H1 (cell line): ENCODE data around the gene OR51B2. TPM values are rescaled to one million over a fixed set of nuclear protein-coding genes. Genes with fewer than 3 reads are reported as not detected.

Experiments
- CTCF ChIA-PET: fragments of 300-600 bp; sonication (Branson Sonifier 250); formaldehyde crosslinking; loops from one replicate; lab custom pipeline; 2021; ENCODE audit not compliant: partially characterized antibody; lab: Charles Lee
- POLR2A ChIA-PET: fragments of 300-600 bp; sonication (Branson Sonifier 250); formaldehyde crosslinking; loops from one replicate; lab custom pipeline; 2021; ENCODE audit warnings: inconsistent platforms; ENCODE audit not compliant: partially characterized antibody; lab: Charles Lee
- DNase-seq, 2 experiments: peaks; one replicate each; pipeline versions ENCODE4 v3.0.0 to v3.0.0-alpha.2; 2010 to 2022; ENCODE audit warnings: low spot score in 2 of 2, low read depth in 1 of 2, mixed read lengths in 1 of 2
- FAIRE-seq: peaks from 2 replicates; lab custom pipeline; 2011; peaks lifted over from hg19 to GRCh38; lab: Jason Lieb, UNC
- H2AFZ ChIP-seq: 2 replicates; pipeline ENCODE4 v1.8.1; 2012; ENCODE audit warnings: low read length, inconsistent platforms
- H2AK5ac ChIP-seq: 2 replicates; pipeline ENCODE4 v1.6.1; 2013; ENCODE audit warnings: low read depth, low read length
- H2BK120ac ChIP-seq: replicated peaks from 2 replicates; pipeline ENCODE3; 2013; ENCODE audit warnings: low read depth, low read length, inconsistent platforms
- H2BK12ac ChIP-seq: 2 replicates; pipeline ENCODE4 v1.6.1; 2013; ENCODE audit warnings: low read depth, low read length
- H2BK15ac ChIP-seq: 2 replicates; pipeline ENCODE4 v1.6.1; 2013; ENCODE audit warnings: low read length
- H2BK20ac ChIP-seq: 2 replicates; pipeline ENCODE4 v1.6.1; 2013; ENCODE audit warnings: low read length
- H2BK5ac ChIP-seq: 2 replicates; pipeline ENCODE4 v1.6.1; 2013; ENCODE audit warnings: low read depth, low read length
- H3K14ac ChIP-seq: 2 replicates; pipeline ENCODE4 v1.6.1; 2013; ENCODE audit warnings: inconsistent platforms; ENCODE audit not compliant: insufficient read length
- H3K18ac ChIP-seq: 2 replicates; pipeline ENCODE4 v1.6.1; 2013; ENCODE audit warnings: low read length; ENCODE audit errors: extremely low read depth
- H3K23ac ChIP-seq: 2 replicates; pipeline ENCODE4 v1.6.1; 2013; ENCODE audit warnings: inconsistent platforms; ENCODE audit not compliant: insufficient read length
- H3K23me2 ChIP-seq: 2 replicates; pipeline ENCODE4 v1.6.1; 2013; ENCODE audit warnings: low read depth, low read length
- H3K27ac ChIP-seq: 2 replicates; pipeline ENCODE4 v1.6.1; 2011; ENCODE audit warnings: low read depth, low read length, inconsistent platforms
- H3K27me3 ChIP-seq, 4 experiments: replicated peaks in 1 of 4; 1 replicate in 1 of 4; 2 replicates in 3 of 4; pipeline versions ENCODE4 v1.6.1 to v1.8.1; 2011 to 2013; ENCODE audit warnings: low read length in 3 of 4, mild to moderate bottlenecking in 3 of 4, inconsistent platforms in 2 of 4, mixed read lengths in 2 of 4, moderate library complexity in 1 of 4; ENCODE audit not compliant: control insufficient read depth in 3 of 4, insufficient read depth in 3 of 4; ENCODE audit errors: extremely low read depth in 1 of 4
- H3K36me3 ChIP-seq, 4 experiments: 2 replicates each; pipeline versions ENCODE4 v1.6.1 to v1.8.1; 2011 to 2013; ENCODE audit warnings: mild to moderate bottlenecking in 4 of 4, low read length in 3 of 4, moderate library complexity in 2 of 4, control low read depth in 1 of 4, inconsistent platforms in 1 of 4; ENCODE audit not compliant: insufficient read depth in 4 of 4, control insufficient read depth in 2 of 4
- H3K4ac ChIP-seq: replicated peaks from 2 replicates; pipeline ENCODE3; 2013; ENCODE audit warnings: low read length, low read depth, mixed read lengths, inconsistent platforms; ENCODE audit not compliant: insufficient read length
- H3K4me1 ChIP-seq, 4 experiments: replicated peaks in 1 of 4; 1 replicate in 1 of 4; 2 replicates in 3 of 4; pipeline versions ENCODE4 v1.6.1 to v1.8.1; 2011 to 2013; ENCODE audit warnings: low read length in 3 of 4, inconsistent platforms in 2 of 4, mixed read lengths in 1 of 4; ENCODE audit not compliant: insufficient read depth in 4 of 4, control insufficient read depth in 3 of 4
- H3K4me2 ChIP-seq, 2 experiments: 2 replicates each; pipeline versions ENCODE4 v1.6.1 to v1.8.1; 2011 to 2013; ENCODE audit warnings: low read depth in 2 of 2, low read length in 2 of 2, control low read depth in 1 of 2, inconsistent platforms in 1 of 2, mild to moderate bottlenecking in 1 of 2; ENCODE audit not compliant: insufficient read depth in 1 of 2
- H3K4me3 ChIP-seq, 4 experiments: fragments of 200-600, 300-600 bp in 1 of 4; sonication (generic), shearing (Covaris generic), sonication (Bioruptor Twin) in 1 of 4; 2 replicates each; pipeline versions ENCODE4 v1.5.1 to v1.8.1; 2011 to 2016; ENCODE audit warnings: low read length in 4 of 4, low read depth in 3 of 4, control low read depth in 2 of 4, inconsistent platforms in 2 of 4, mild to moderate bottlenecking in 2 of 4, mixed read lengths in 1 of 4, moderate library complexity in 1 of 4; ENCODE audit not compliant: insufficient read depth in 2 of 4; ENCODE audit errors: extremely low read depth in 1 of 4
- H3K56ac ChIP-seq: replicated peaks from 2 replicates; pipeline ENCODE3; 2013; ENCODE audit warnings: low read depth, mild to moderate bottlenecking, mixed read lengths, low read length, inconsistent platforms; ENCODE audit not compliant: insufficient read length
- H3K79me1 ChIP-seq: 2 replicates; pipeline ENCODE4 v1.6.1; 2013; ENCODE audit warnings: low read depth, low read length, control low read depth
- H3K79me2 ChIP-seq, 2 experiments: 2 replicates each; pipeline versions ENCODE4 v1.6.1 to v1.8.1; 2012 to 2013; ENCODE audit warnings: low read length in 2 of 2, mild to moderate bottlenecking in 2 of 2, inconsistent platforms in 1 of 2; ENCODE audit not compliant: insufficient read depth in 2 of 2, control insufficient read depth in 1 of 2
- H3K9ac ChIP-seq, 4 experiments: replicated peaks in 1 of 4; 1 replicate in 1 of 4; 2 replicates in 3 of 4; pipeline versions ENCODE4 v1.6.1 to v1.8.1; 2011 to 2013; ENCODE audit warnings: low read depth in 3 of 4, low read length in 3 of 4, control low read depth in 2 of 4, mild to moderate bottlenecking in 2 of 4, moderate library complexity in 2 of 4, inconsistent platforms in 1 of 4; ENCODE audit errors: extremely low read depth in 1 of 4
- H3K9me3 ChIP-seq, 2 experiments: 2 replicates each; pipeline versions ENCODE4 v1.6.1 to v1.8.1; 2012 to 2013; ENCODE audit warnings: mild to moderate bottlenecking in 2 of 2, moderate library complexity in 2 of 2, control low read depth in 1 of 2, inconsistent platforms in 1 of 2, low read depth in 1 of 2, low read length in 1 of 2, mixed read lengths in 1 of 2; ENCODE audit not compliant: insufficient read depth in 2 of 2
- H4K20me1 ChIP-seq, 2 experiments: replicated peaks in 1 of 2; 2 replicates each; pipeline versions ENCODE3 to v1.8.1; 2011 to 2013; ENCODE audit warnings: inconsistent platforms in 2 of 2, low read length in 2 of 2, mild to moderate bottlenecking in 1 of 2; ENCODE audit not compliant: insufficient read depth in 2 of 2, control insufficient read depth in 1 of 2
- H4K5ac ChIP-seq: 2 replicates; pipeline ENCODE4 v1.6.1; 2013; ENCODE audit warnings: low read length, low read depth, mixed read lengths, inconsistent platforms; ENCODE audit not compliant: insufficient read length
- H4K8ac ChIP-seq: 2 replicates; pipeline ENCODE4 v1.8.0; 2013; ENCODE audit warnings: mild to moderate bottlenecking, moderate library complexity, low read length, inconsistent platforms; ENCODE audit not compliant: insufficient read depth; ENCODE audit errors: extremely low read depth
- H4K91ac ChIP-seq: replicated peaks from 2 replicates; pipeline ENCODE3; 2013; ENCODE audit warnings: low read length, mixed read lengths, inconsistent platforms; ENCODE audit not compliant: insufficient read length
- CBX5 ChIP-seq: fragments of 300-800, 300-1000 bp; sonication (generic); IDR thresholded peaks from 2 replicates; pipeline ENCODE4 v1.7.1; 2016; ENCODE audit warnings: antibody characterized with exemption, low read length, low read depth
- JUN ChIP-seq: IDR thresholded peaks from 2 replicates; pipeline ENCODE4 v1.6.1; 2011; ENCODE audit warnings: low read depth, mild to moderate bottlenecking, improper control_type of control experiment, low read length
- RBBP5 ChIP-seq: IDR thresholded peaks from 2 replicates; pipeline ENCODE4 v1.7.1; 2012; ENCODE audit warnings: low read depth, mild to moderate bottlenecking, inconsistent platforms, low read length, moderate library complexity, borderline replicate concordance
- SIN3A ChIP-seq, 2 experiments: IDR thresholded peaks in 1 of 2; conservative IDR thresholded peaks in 1 of 2; 2 replicates each; pipeline ENCODE4 v1.6.1; 2011 to 2012; ENCODE audit warnings: low read length in 2 of 2, improper control_type of control experiment in 1 of 2, low read depth in 1 of 2, mild to moderate bottlenecking in 1 of 2
- SIRT6 ChIP-seq: IDR thresholded peaks from one replicate; pipeline ENCODE4 v1.7.1; 2012; ENCODE audit warnings: low read length, inconsistent platforms
- TCF12 ChIP-seq: IDR thresholded peaks from 2 replicates; pipeline ENCODE4 v1.6.1; 2011; ENCODE audit warnings: low read depth, mild to moderate bottlenecking, low read length
- TEAD4 ChIP-seq: IDR thresholded peaks from 2 replicates; pipeline ENCODE4 v1.6.1; 2012; ENCODE audit warnings: low read depth, low read length, inconsistent platforms, mixed read lengths
- whole genome bisulfite sequencing, 2 experiments: shearing (Covaris generic) in 1 of 2; methylation state at CpG; one replicate each; pipeline versions ENCODE4 v1.1.6 to v1.1.7; 2013 to 2015; ENCODE audit warnings: low lambda C conversion rate in 2 of 2, mixed read lengths in 2 of 2, inconsistent platforms in 1 of 2, low coverage in 1 of 2, missing lambda C conversion rate in 1 of 2; ENCODE audit not compliant: insufficient replicate concordance in 2 of 2, insufficient coverage in 1 of 2, insufficient read length in 1 of 2; ENCODE audit errors: extremely low coverage in 1 of 2, missing lambda C conversion rate in 1 of 2; 5-methylcytosine and 5-hydroxymethylcytosine counted together
- polyA plus RNA-seq, 7 experiments: library from polyadenylated mRNA; depleted of rRNA in 3 of 7; stranded (reverse) in 5 of 7; unstranded in 2 of 7; fragments of >200 nt in 5 of 7; fragments of 200-250 nt in 2 of 7; gene quantifications; 1 replicate in 5 of 7; 2 replicates in 1 of 7; 4 replicates in 1 of 7; pipeline versions ENCODE4 v1.2.1 to v1.2.3, GENCODE V29; 2011 to 2013; ENCODE audit warnings: missing spikeins in 2 of 7, mixed read lengths in 2 of 7
- total RNA-seq: library from RNA; stranded (reverse); fragmentation: NEBNext Ultra II Directional; extraction: Animal tissue kit (Norgen Biotek cat#: 25700); gene quantifications from 2 replicates; pipeline ENCODE4 v1.2.1, GENCODE V29; 2021
- TF ChIP-seq, protein P1 (sequence below): IDR thresholded peaks from 2 replicates; pipeline ENCODE4 v1.6.1; 2012; ENCODE audit warnings: low read length, inconsistent platforms

OR51B2 gene
- total and polyA plus RNA-seq, 2 of the 8 experiments (the other 6 are each of a cell fraction or from before 2014, with no cell fraction given) = not detected

DNA sequence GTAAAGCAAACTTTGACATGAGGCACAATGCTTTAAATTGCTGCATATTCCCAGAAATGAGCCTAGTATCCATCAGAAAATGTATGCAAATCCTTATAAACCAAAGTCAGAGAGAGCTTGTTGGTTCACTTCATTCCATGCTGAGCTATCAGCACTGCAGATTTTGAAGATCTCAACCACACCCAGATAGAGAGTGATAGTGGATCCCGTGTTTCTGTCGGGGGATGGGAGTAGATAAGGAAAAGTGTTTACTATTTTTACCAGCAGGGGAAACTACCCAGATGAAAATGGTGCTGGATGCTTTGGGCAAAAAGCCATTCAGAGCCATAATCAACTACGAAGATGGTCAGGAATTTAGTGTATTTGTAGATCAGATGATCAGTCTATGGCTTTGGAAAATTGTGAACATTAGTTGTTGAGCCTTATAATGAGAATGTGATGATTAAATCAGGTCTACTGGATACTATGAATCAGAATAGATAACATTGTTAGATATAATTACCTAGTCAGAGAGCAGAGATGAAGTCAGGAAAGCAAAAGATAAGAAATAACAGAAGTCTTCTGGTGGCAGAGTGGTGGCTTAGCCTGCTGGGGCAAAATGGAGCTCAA, 38.0 kb upstream of the OR51B2 start:
- H2BK120ac ChIP-seq = no peak overlapping the region
- H3K56ac ChIP-seq = no peak overlapping the region
- H3K9ac ChIP-seq = no peak overlapping the region
- no peak overlapping the region for H2AFZ ChIP-seq
- FAIRE-seq = no peak
- no peak for DNase-seq
- no peaks in the 10 kb centered on the region for H3K79me1 ChIP-seq
- H4K20me1 ChIP-seq = no peaks in the 10 kb centered on the region
- H3K4me2 ChIP-seq = no peak overlapping the region
- no peak overlapping the region for H3K23ac ChIP-seq
- no peak overlapping the region for H4K5ac ChIP-seq
- H3K36me3 ChIP-seq = no peaks in the 10 kb centered on the region
- no peak overlapping the region for H2BK15ac ChIP-seq
- ChIA-PET CTCF (interaction anchor here (0.7 to 1.9 kb wide), 5 partner anchors 10 to 73 kb away, joined by 3 to 4 read pairs (median 3); partner anchors contain the start of gene OR51B5), POLR2A (no interaction called here)
- no peaks in the 10 kb centered on the region for H3K4me1 ChIP-seq
- no peak overlapping the region for H3K27ac ChIP-seq
- H2BK5ac ChIP-seq = no peak overlapping the region
- no peak overlapping the region for H4K8ac ChIP-seq
- no peaks in the 10 kb centered on the region for H3K9me3 ChIP-seq
- no peak overlapping the region for H3K14ac ChIP-seq
- H2AK5ac ChIP-seq = no peak overlapping the region
- H3K23me2 ChIP-seq = peaks cover 4% of the 10 kb centered on the region; the same call in 1 of the 2 replicates
- no peak overlapping the region for H2BK20ac ChIP-seq
- no peak overlapping the region for H2BK12ac ChIP-seq
- H3K27me3 ChIP-seq = no peaks in the 10 kb centered on the region
- TF ChIP-seq TCF12 = no peak
- TF ChIP-seq SIRT6 = no peak
- TF ChIP-seq JUN = no peak
- TF ChIP-seq SIN3A (conservative IDR thresholded peaks at IDR 0.05 in 1 of 2, IDR thresholded peaks at IDR 0.05 in 1 of 2; ENCODE audit: low read depth in 1 of 2, low read length in 2 of 2) = no peak
- no peak for TF ChIP-seq CBX5
- no peak for TF ChIP-seq RBBP5
- TF ChIP-seq, protein P1, sequence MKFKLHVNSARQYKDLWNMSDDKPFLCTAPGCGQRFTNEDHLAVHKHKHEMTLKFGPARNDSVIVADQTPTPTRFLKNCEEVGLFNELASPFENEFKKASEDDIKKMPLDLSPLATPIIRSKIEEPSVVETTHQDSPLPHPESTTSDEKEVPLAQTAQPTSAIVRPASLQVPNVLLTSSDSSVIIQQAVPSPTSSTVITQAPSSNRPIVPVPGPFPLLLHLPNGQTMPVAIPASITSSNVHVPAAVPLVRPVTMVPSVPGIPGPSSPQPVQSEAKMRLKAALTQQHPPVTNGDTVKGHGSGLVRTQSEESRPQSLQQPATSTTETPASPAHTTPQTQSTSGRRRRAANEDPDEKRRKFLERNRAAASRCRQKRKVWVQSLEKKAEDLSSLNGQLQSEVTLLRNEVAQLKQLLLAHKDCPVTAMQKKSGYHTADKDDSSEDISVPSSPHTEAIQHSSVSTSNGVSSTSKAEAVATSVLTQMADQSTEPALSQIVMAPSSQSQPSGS = no peak
- TF ChIP-seq TEAD4 = no peak
- TF ChIP-seq, all 59 proteins: peak for 0
- 67% methylated on average over 3 of the region's 3 CpGs; no CpG with 5 or more reads in 1 of the 2 experiments for WGBS, 2 experiments
- no peak overlapping the region for H3K4me3 ChIP-seq
- no peak overlapping the region for H3K4ac ChIP-seq
- no peaks in the 10 kb centered on the region for H3K79me2 ChIP-seq
- no peak overlapping the region for H3K18ac ChIP-seq
- H4K91ac ChIP-seq = no peak overlapping the region
